K562 (cell line): Measurements from ENCODE around the gene RPL27. TPM values are rescaled to one million over a fixed set of nuclear protein-coding genes. Genes with fewer than 3 reads are reported as not detected.

ENCODE experiments used
- CUX1 ChIP-seq: fragments of 200-800 bp; sonication (Bioruptor generic); IDR thresholded peaks from 2 replicates; pipeline ENCODE4 v1.6.1; 2016; ENCODE audit warnings: missing genetic modification characterization, missing compliant biosample characterization
- IRF2 ChIP-seq: sonication (generic); formaldehyde crosslinking; IDR thresholded peaks from 2 replicates; pipeline ENCODE4 v1.8.1; 2022; ENCODE audit warnings: mild to moderate bottlenecking, missing genetic modification reagents
- KAT2B ChIP-seq: IDR thresholded peaks from one replicate; pipeline ENCODE4 v1.6.1; 2012; ENCODE audit warnings: low read depth, mild to moderate bottlenecking, control low read depth, inconsistent platforms, low read length, moderate library complexity
- KDM5B ChIP-seq: fragments of 200-600 bp; sonication (generic); IDR thresholded peaks from 2 replicates; pipeline ENCODE4 v1.6.1; 2012; ENCODE audit warnings: low read depth, mild to moderate bottlenecking, moderate library complexity, low read length, control low read depth, inconsistent platforms; ENCODE audit not compliant: insufficient replicate concordance
- KLF1 ChIP-seq: fragments of 450-650 bp; IDR thresholded peaks from 2 replicates; pipeline ENCODE4 v1.6.1; 2016; ENCODE audit warnings: missing genetic modification characterization, missing compliant biosample characterization
- KLF6 ChIP-seq: fragments of 250-450 bp; sonication (Bioruptor Pico); IDR thresholded peaks from 2 replicates; pipeline ENCODE4 v1.4.0; 2020; ENCODE audit warnings: mild to moderate bottlenecking, moderate library complexity, borderline replicate concordance
- MAZ ChIP-seq, 2 experiments: fragments of 450-650 bp in 1 of 2; sonication (generic) in 1 of 2; formaldehyde crosslinking; IDR thresholded peaks in 1 of 2; conservative IDR thresholded peaks in 1 of 2; 2 replicates each; pipeline versions ENCODE4 v1.4.0 to v1.5.0; 2020; ENCODE audit warnings: mild to moderate bottlenecking in 1 of 2, missing genetic modification reagents in 1 of 2
- MED1 ChIP-seq: sonication (generic); formaldehyde crosslinking; IDR thresholded peaks from 2 replicates; pipeline ENCODE4 v1.8.1; 2023; ENCODE audit warnings: missing genetic modification reagents, borderline replicate concordance
- NFIC ChIP-seq: fragments of 450-650 bp; IDR thresholded peaks from 2 replicates; pipeline ENCODE4 v1.6.1; 2017; ENCODE audit warnings: mild to moderate bottlenecking, inconsistent platforms
- RBBP5 ChIP-seq: fragments of 200-600 bp; sonication (generic); IDR thresholded peaks from 2 replicates; pipeline ENCODE4 v1.6.1; 2012; ENCODE audit warnings: borderline replicate concordance, mild to moderate bottlenecking, low read length, control low read depth, inconsistent platforms; ENCODE audit not compliant: insufficient read depth, poor library complexity, severe bottlenecking
- TARDBP ChIP-seq: fragments of 450-650 bp; IDR thresholded peaks from 2 replicates; pipeline ENCODE4 v1.6.1; 2016
- TRIM28 ChIP-seq: fragments of 450-650 bp; IDR thresholded peaks from 2 replicates; pipeline ENCODE4 v1.6.1; 2017
- ZKSCAN8 ChIP-seq: fragments of 200-800 bp; sonication (Bioruptor generic); IDR thresholded peaks from 2 replicates; pipeline ENCODE4 v1.6.1; 2016; ENCODE audit warnings: missing genetic modification characterization, missing compliant biosample characterization
- ZNF140 ChIP-seq: fragments of 250-450 bp; sonication (Bioruptor Pico); IDR thresholded peaks from 2 replicates; pipeline ENCODE4 v1.8.0; 2021; ENCODE audit warnings: moderate library complexity, mild to moderate bottlenecking, inconsistent platforms
- ZNF830 ChIP-seq: fragments of 250-450 bp; sonication (Bioruptor Pico); IDR thresholded peaks from 2 replicates; pipeline ENCODE4 v1.5.0; 2021; ENCODE audit warnings: mild to moderate bottlenecking
- polyA plus RNA-seq, 8 experiments: library from polyadenylated mRNA; depleted of rRNA in 4 of 8; stranded (reverse) in 5 of 8; unstranded in 3 of 8; fragments of >200 nt; fragmentation: Nextera tagmentation in 2 of 8; fragmentation: Illumina TruSeq in 1 of 8; extraction: Ambion mirVana in 2 of 8; extraction: Trizol in 1 of 8; gene quantifications; 2 replicates each; pipeline versions ENCODE4 v1.2.1 to v1.2.3, GENCODE V29; 2011 to 2014; ENCODE audit warnings: inconsistent platforms in 1 of 8, missing spikeins in 1 of 8
- total RNA-seq, 7 experiments: library from RNA; depleted of rRNA in 6 of 7; stranded (reverse); fragments of >200 nt in 6 of 7; fragmentation: Illumina TruSeq in 2 of 7; extraction: Trizol in 2 of 7; gene quantifications; 2 replicates each; pipeline versions ENCODE4 v1.2.1 to v1.2.3, GENCODE V29; 2011 to 2021; ENCODE audit warnings: low replicate concordance in 1 of 7
- TF ChIP-seq, protein P1 (sequence below): fragments of 450-650 bp; IDR thresholded peaks from 2 replicates; pipeline ENCODE4 v1.6.1; 2016; ENCODE audit warnings: borderline replicate concordance
- TF ChIP-seq, protein P2 (sequence below): IDR thresholded peaks from 3 replicates; pipeline ENCODE4 v1.6.1; 2011; ENCODE audit warnings: borderline replicate concordance, mild to moderate bottlenecking, moderate library complexity; ENCODE audit not compliant: insufficient read length; ENCODE audit errors: extremely low read depth

The RPL27 gene
- total and polyA plus RNA-seq, 9 of the 15 experiments (the other 6 are each of a cell fraction or from before 2014, with no cell fraction given): 1,539 to 6,155 (median 3,710) TPM

- TF ChIP-seq, protein P1, sequence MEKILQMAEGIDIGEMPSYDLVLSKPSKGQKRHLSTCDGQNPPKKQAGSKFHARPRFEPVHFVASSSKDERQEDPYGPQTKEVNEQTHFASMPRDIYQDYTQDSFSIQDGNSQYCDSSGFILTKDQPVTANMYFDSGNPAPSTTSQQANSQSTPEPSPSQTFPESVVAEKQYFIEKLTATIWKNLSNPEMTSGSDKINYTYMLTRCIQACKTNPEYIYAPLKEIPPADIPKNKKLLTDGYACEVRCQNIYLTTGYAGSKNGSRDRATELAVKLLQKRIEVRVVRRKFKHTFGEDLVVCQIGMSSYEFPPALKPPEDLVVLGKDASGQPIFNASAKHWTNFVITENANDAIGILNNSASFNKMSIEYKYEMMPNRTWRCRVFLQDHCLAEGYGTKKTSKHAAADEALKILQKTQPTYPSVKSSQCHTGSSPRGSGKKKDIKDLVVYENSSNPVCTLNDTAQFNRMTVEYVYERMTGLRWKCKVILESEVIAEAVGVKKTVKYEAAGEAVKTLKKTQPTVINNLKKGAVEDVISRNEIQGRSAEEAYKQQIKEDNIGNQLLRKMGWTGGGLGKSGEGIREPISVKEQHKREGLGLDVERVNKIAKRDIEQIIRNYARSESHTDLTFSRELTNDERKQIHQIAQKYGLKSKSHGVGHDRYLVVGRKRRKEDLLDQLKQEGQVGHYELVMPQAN: peak; percentile 62; the same call in 1 of the 2 replicates
- TF ChIP-seq TARDBP (no peak), ZNF830 (CRISPR knock-in tag) (no peak), KAT2B (no peak), NFIC (no peak; the same call in 1 of the 2 replicates), KDM5B (no peak), KLF6 (CRISPR knock-in tag) (no peak), ZNF140 (no peak), ZKSCAN8 (CRISPR knock-in tag) (no peak), TRIM28 (no peak), RBBP5 (no peak), MAZ (CRISPR knock-in tag; conservative IDR thresholded peaks at IDR 0.05 in 1 of 2, IDR thresholded peaks at IDR 0.05 in 1 of 2) (no peak), KLF1 (tag) (no peak), CUX1 (no peak), IRF2 (CRISPR knock-in tag) (no peak), MED1 (CRISPR knock-in tag) (no peak)
- TF ChIP-seq, protein P2, sequence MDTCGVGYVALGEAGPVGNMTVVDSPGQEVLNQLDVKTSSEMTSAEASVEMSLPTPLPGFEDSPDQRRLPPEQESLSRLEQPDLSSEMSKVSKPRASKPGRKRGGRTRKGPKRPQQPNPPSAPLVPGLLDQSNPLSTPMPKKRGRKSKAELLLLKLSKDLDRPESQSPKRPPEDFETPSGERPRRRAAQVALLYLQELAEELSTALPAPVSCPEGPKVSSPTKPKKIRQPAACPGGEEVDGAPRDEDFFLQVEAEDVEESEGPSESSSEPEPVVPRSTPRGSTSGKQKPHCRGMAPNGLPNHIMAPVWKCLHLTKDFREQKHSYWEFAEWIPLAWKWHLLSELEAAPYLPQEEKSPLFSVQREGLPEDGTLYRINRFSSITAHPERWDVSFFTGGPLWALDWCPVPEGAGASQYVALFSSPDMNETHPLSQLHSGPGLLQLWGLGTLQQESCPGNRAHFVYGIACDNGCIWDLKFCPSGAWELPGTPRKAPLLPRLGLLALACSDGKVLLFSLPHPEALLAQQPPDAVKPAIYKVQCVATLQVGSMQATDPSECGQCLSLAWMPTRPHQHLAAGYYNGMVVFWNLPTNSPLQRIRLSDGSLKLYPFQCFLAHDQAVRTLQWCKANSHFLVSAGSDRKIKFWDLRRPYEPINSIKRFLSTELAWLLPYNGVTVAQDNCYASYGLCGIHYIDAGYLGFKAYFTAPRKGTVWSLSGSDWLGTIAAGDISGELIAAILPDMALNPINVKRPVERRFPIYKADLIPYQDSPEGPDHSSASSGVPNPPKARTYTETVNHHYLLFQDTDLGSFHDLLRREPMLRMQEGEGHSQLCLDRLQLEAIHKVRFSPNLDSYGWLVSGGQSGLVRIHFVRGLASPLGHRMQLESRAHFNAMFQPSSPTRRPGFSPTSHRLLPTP: no peak
Observed at GRCh38 chr17:42979511-42980273, 18.5 kb upstream of the RPL27 start, which contains the start of gene PTGES3L (continued).
